H1 (cell line): Measurements from ENCODE around the gene CTNNA3. TPM values are rescaled to one million over a fixed set of nuclear protein-coding genes. Genes with fewer than 3 reads are reported as not detected.

ENCODE experiments used
- BRCA1 ChIP-seq: IDR thresholded peaks from 2 replicates; pipeline ENCODE4 v1.6.1; 2012; ENCODE audit warnings: low read depth, low read length, improper control_type of control experiment
- CBX5 ChIP-seq: fragments of 300-800, 300-1000 bp; sonication (generic); IDR thresholded peaks from 2 replicates; pipeline ENCODE4 v1.7.1; 2016; ENCODE audit warnings: antibody characterized with exemption, low read length, low read depth
- CREB1 ChIP-seq: IDR thresholded peaks from 2 replicates; pipeline ENCODE4 v1.6.1; 2012; ENCODE audit warnings: inconsistent platforms
- CTBP2 ChIP-seq: IDR thresholded peaks from 2 replicates; pipeline ENCODE4 v1.7.0; 2011; ENCODE audit warnings: borderline replicate concordance, mild to moderate bottlenecking, moderate library complexity, mixed read lengths, low read length; ENCODE audit not compliant: insufficient read depth, insufficient read length
- HDAC6 ChIP-seq: IDR thresholded peaks from one replicate; pipeline ENCODE4 v1.7.1; 2012; ENCODE audit warnings: low read depth, mild to moderate bottlenecking, inconsistent platforms, low read length, moderate library complexity
- KDM5A ChIP-seq: fragments of 200-600 bp; IDR thresholded peaks from 2 replicates; pipeline ENCODE4 v1.7.1; 2012; ENCODE audit warnings: mild to moderate bottlenecking, low read length, inconsistent platforms, mixed read lengths
- RXRA ChIP-seq: IDR thresholded peaks from 2 replicates; pipeline ENCODE4 v1.6.1; 2011; ENCODE audit warnings: low read depth, mild to moderate bottlenecking, low read length, moderate library complexity; ENCODE audit not compliant: insufficient read depth
- TCF12 ChIP-seq: IDR thresholded peaks from 2 replicates; pipeline ENCODE4 v1.6.1; 2011; ENCODE audit warnings: low read depth, mild to moderate bottlenecking, low read length
- polyA plus RNA-seq, 7 experiments: library from polyadenylated mRNA; depleted of rRNA in 3 of 7; stranded (reverse) in 5 of 7; unstranded in 2 of 7; fragments of >200 nt in 5 of 7; fragments of 200-250 nt in 2 of 7; gene quantifications; 1 replicate in 5 of 7; 2 replicates in 1 of 7; 4 replicates in 1 of 7; pipeline versions ENCODE4 v1.2.1 to v1.2.3, GENCODE V29; 2011 to 2013; ENCODE audit warnings: missing spikeins in 2 of 7, mixed read lengths in 2 of 7
- total RNA-seq: library from RNA; stranded (reverse); fragmentation: NEBNext Ultra II Directional; extraction: Animal tissue kit (Norgen Biotek cat#: 25700); gene quantifications from 2 replicates; pipeline ENCODE4 v1.2.1, GENCODE V29; 2021

The CTNNA3 gene
- total and polyA plus RNA-seq, 2 of the 8 experiments (the other 6 are each of a cell fraction or from before 2014, with no cell fraction given): 1.3 to 1.5 TPM

DNA sequence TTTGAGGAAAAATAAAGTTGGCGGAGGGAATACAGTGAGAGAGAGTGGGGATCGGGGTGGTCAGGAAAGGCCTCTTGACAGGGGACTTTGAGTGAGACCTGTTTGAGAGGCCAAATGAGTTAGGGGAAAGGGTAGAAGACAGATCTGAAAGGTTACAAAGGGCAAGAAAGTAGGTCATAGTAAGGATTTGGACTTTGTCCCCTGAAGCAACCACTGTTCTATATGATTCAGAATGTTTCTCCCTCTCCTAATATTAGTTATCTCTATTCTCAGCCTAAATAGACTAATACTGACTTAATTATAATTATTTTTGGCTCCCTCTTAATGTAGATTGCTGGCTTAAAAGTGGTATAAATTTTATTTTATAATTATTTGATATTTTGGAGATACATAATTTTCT is 88.0 kb downstream of the CTNNA3 start (continued):
- TF ChIP-seq HDAC6 (no peak), TCF12 (no peak), CTBP2 (no peak), RXRA (no peak), BRCA1 (no peak), CREB1 (no peak), KDM5A (no peak), CBX5 (no peak)
